Mucosa of gallbladder (tissue), 1 donor: ENCODE measurements around the gene EXT2. TPM values are rescaled to one million over a fixed set of nuclear protein-coding genes. Genes with fewer than 3 reads are reported as not detected.

Experiments used
- DNase-seq: peaks from one replicate; pipeline ENCODE4 v3.0.0-alpha.2; 2020; ENCODE audit warnings: low spot score
- total RNA-seq: library from RNA; stranded (reverse); gene quantifications from one replicate; pipeline ENCODE4 v1.2.1, GENCODE V29; 2021
- donor health status: DM: no; HTN: no; CAD: no.

The EXT2 gene
- total RNA-seq, 1 donor from 2014 or later = 61.3 TPM

GRCh38 chr11:44267006-44267749 is 171.7 kb downstream of the EXT2 start:
- DNase-seq = no peak

- no peak for DNase-seq
These were observed 172.5 kb downstream of the EXT2 start for GRCh38 chr11:44267750-44268613.

- no peak for DNase-seq
These were observed 173.2 kb downstream of the EXT2 start for GRCh38 chr11:44268614-44269080.

GRCh38 chr11:44269369-44270351 is 174.2 kb downstream of the EXT2 start:
- no peak for DNase-seq

GRCh38 chr11:44270403-44271273 is 175.2 kb downstream of the EXT2 start:
- DNase-seq = no peak

GRCh38 chr11:44271286-44271685 is 175.8 kb downstream of the EXT2 start:
- no peak for DNase-seq

- DNase-seq = no peak
These were observed 178.9 kb downstream of the EXT2 start for GRCh38 chr11:44274404-44274803.

GRCh38 chr11:44275241-44275640 is 179.8 kb downstream of the EXT2 start:
- DNase-seq = no peak

GRCh38 chr11:44275961-44276550 is 180.6 kb downstream of the EXT2 start:
- DNase-seq = no peak

GRCh38 chr11:44277196-44278090 is 182.0 kb downstream of the EXT2 start:
- DNase-seq = no peak

GRCh38 chr11:44279483-44279882 is 184.0 kb downstream of the EXT2 start:
- no peak for DNase-seq

GRCh38 chr11:44280257-44280656 is 184.8 kb downstream of the EXT2 start:
- no peak for DNase-seq

- no peak for DNase-seq
These were observed 185.7 kb downstream of the EXT2 start for GRCh38 chr11:44281151-44281550.

GRCh38 chr11:44282620-44283019 is 187.1 kb downstream of the EXT2 start:
- DNase-seq = no peak

GRCh38 chr11:44285756-44286155 is 190.3 kb downstream of the EXT2 start:
- no peak for DNase-seq

GRCh38 chr11:44286268-44286880 is 190.9 kb downstream of the EXT2 start:
- no peak for DNase-seq

GRCh38 chr11:44286911-44287310 is 191.4 kb downstream of the EXT2 start:
- DNase-seq = no peak

GRCh38 chr11:44288133-44288526 is 192.7 kb downstream of the EXT2 start:
- no peak for DNase-seq

- DNase-seq = no peak
These were observed 194.7 kb downstream of the EXT2 start for GRCh38 chr11:44290208-44290607.
